ENCODE results near the gene METTL3. TPM values are rescaled to one million over a fixed set of nuclear protein-coding genes. Genes with fewer than 3 reads are reported as not detected.

METTL3 gene
- total and polyA plus RNA-seq, 2 of the 13 experiments (the other 11 are each of a cell fraction or from before 2014, with no cell fraction given) = 123 to 130 TPM

DNA sequence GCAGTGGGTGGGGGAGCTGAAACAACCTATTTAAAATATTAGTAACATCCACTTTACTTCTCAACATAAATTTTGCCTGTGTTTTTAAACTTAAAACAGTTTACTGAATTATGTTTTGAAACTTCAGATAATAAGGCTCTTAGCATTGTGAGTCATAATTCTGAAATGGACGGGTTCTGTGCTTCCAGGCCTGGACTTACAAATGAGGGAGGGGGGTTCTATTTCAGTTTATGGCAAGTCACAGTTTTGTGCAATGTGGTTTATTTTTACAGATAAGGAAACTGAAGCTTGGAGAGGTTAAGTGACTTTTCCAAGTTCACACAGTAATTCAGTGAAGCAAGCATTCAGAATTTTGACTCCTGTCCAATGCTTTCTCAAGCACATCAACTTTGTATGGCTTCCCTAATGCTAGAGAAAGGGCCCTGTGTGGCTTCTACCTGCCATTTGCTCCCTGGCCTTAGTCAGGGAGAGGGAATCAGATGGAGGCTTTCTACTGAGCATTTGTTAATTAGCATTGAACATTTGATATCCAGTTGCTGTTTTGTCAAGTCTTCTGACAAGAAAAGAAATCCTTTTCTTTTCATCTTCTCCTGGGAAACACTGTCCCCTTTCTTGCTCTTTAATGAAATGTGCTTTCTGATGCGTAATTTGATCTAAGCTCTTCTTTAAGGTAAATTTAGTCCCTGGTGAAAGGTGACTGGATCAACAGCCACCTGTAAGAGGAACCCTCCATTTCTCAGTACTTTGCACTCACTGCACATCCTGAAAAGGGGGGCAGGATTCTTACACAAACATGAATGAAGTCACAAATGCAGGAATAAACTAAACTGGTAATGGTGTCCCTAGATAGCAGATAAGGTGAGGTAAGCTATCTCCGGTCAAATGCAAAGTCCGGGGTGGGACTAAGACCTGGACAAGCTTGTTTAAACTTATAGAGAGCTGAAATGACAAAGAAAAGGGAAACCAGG is 17.5 kb upstream of the METTL3 start (continued):
- TF ChIP-seq, protein P1, sequence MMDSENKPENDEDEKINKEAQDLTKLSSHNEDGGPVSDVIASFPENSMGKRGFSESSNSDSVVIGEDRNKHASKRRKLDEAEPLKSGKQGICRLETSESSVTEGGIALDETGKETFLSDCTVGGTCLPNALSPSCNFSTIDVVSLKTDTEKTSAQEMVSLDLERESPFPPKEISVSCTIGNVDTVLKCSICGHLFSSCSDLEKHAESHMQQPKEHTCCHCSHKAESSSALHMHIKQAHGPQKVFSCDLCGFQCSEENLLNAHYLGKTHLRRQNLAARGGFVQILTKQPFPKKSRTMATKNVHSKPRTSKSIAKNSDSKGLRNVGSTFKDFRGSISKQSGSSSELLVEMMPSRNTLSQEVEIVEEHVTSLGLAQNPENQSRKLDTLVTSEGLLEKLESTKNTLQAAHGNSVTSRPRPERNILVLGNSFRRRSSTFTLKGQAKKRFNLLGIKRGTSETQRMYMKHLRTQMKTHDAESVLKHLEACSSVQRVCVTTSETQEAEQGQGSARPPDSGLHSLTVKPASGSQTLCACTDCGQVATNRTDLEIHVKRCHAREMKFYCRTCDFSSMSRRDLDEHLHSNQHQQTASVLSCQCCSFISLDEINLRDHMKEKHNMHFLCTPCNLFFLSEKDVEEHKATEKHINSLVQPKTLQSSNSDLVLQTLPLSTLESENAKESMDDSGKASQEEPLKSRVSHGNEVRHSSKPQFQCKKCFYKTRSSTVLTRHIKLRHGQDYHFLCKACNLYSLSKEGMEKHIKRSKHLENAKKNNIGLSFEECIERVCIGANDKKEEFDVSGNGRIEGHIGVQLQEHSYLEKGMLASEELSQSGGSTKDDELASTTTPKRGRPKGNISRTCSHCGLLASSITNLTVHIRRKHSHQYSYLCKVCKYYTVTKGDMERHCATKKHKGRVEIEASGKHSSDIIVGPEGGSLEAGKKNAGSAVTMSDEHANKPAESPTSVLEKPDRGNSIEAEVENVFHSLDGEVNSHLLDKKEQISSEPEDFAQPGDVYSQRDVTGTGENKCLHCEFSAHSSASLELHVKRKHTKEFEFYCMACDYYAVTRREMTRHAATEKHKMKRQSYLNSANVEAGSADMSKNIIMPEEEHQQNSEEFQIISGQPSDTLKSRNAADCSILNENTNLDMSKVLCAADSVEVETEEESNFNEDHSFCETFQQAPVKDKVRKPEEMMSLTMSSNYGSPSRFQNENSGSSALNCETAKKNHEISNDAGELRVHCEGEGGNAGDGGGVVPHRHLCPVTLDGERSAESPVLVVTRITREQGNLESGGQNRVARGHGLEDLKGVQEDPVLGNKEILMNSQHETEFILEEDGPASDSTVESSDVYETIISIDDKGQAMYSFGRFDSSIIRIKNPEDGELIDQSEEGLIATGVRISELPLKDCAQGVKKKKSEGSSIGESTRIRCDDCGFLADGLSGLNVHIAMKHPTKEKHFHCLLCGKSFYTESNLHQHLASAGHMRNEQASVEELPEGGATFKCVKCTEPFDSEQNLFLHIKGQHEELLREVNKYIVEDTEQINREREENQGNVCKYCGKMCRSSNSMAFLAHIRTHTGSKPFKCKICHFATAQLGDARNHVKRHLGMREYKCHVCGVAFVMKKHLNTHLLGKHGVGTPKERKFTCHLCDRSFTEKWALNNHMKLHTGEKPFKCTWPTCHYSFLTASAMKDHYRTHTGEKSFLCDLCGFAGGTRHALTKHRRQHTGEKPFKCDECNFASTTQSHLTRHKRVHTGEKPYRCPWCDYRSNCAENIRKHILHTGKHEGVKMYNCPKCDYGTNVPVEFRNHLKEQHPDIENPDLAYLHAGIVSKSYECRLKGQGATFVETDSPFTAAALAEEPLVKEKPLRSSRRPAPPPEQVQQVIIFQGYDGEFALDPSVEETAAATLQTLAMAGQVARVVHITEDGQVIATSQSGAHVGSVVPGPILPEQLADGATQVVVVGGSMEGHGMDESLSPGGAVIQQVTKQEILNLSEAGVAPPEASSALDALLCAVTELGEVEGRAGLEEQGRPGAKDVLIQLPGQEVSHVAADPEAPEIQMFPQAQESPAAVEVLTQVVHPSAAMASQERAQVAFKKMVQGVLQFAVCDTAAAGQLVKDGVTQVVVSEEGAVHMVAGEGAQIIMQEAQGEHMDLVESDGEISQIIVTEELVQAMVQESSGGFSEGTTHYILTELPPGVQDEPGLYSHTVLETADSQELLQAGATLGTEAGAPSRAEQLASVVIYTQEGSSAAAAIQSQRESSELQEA (CRISPR knock-in tag; IDR thresholded peaks at IDR 0.05; ENCODE audit: not compliant biosample characterization) = no peak
- TF ChIP-seq KMT2B (CRISPR knock-in tag; IDR thresholded peaks at IDR 0.05) = no peak
- TF ChIP-seq CENPX (CRISPR knock-in tag; IDR thresholded peaks at IDR 0.05) = no peak
- TF ChIP-seq, protein P2, sequence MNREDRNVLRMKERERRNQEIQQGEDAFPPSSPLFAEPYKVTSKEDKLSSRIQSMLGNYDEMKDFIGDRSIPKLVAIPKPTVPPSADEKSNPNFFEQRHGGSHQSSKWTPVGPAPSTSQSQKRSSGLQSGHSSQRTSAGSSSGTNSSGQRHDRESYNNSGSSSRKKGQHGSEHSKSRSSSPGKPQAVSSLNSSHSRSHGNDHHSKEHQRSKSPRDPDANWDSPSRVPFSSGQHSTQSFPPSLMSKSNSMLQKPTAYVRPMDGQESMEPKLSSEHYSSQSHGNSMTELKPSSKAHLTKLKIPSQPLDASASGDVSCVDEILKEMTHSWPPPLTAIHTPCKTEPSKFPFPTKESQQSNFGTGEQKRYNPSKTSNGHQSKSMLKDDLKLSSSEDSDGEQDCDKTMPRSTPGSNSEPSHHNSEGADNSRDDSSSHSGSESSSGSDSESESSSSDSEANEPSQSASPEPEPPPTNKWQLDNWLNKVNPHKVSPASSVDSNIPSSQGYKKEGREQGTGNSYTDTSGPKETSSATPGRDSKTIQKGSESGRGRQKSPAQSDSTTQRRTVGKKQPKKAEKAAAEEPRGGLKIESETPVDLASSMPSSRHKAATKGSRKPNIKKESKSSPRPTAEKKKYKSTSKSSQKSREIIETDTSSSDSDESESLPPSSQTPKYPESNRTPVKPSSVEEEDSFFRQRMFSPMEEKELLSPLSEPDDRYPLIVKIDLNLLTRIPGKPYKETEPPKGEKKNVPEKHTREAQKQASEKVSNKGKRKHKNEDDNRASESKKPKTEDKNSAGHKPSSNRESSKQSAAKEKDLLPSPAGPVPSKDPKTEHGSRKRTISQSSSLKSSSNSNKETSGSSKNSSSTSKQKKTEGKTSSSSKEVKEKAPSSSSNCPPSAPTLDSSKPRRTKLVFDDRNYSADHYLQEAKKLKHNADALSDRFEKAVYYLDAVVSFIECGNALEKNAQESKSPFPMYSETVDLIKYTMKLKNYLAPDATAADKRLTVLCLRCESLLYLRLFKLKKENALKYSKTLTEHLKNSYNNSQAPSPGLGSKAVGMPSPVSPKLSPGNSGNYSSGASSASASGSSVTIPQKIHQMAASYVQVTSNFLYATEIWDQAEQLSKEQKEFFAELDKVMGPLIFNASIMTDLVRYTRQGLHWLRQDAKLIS (CRISPR knock-in tag; IDR thresholded peaks at IDR 0.05) = no peak
- no peak for TF ChIP-seq RAD51 (IDR thresholded peaks at IDR 0.05; ENCODE audit: borderline replicate concordance)
- TF ChIP-seq, protein P3, sequence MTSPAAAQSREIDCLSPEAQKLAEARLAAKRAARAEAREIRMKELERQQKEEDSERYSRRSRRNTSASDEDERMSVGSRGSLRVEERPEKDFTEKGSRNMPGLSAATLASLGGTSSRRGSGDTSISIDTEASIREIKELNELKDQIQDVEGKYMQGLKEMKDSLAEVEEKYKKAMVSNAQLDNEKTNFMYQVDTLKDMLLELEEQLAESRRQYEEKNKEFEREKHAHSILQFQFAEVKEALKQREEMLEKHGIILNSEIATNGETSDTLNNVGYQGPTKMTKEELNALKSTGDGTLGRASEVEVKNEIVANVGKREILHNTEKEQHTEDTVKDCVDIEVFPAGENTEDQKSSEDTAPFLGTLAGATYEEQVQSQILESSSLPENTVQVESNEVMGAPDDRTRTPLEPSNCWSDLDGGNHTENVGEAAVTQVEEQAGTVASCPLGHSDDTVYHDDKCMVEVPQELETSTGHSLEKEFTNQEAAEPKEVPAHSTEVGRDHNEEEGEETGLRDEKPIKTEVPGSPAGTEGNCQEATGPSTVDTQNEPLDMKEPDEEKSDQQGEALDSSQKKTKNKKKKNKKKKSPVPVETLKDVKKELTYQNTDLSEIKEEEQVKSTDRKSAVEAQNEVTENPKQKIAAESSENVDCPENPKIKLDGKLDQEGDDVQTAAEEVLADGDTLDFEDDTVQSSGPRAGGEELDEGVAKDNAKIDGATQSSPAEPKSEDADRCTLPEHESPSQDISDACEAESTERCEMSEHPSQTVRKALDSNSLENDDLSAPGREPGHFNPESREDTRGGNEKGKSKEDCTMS (CRISPR knock-in tag; conservative IDR thresholded peaks at IDR 0.05) = no peak
- TF ChIP-seq NRL (CRISPR knock-in tag; IDR thresholded peaks at IDR 0.05; ENCODE audit: borderline replicate concordance) = no peak
- no peak for TF ChIP-seq ZNF383 (CRISPR knock-in tag; IDR thresholded peaks at IDR 0.05; ENCODE audit: borderline replicate concordance)
- TF ChIP-seq JDP2 (CRISPR knock-in tag; IDR thresholded peaks at IDR 0.05; ENCODE audit: borderline replicate concordance) = no peak
- peak; percentile 85 for TF ChIP-seq ZNF629 (CRISPR knock-in tag; conservative IDR thresholded peaks at IDR 0.05)
- TF ChIP-seq SOX5 (CRISPR knock-in tag; IDR thresholded peaks at IDR 0.05; ENCODE audit: borderline replicate concordance) = peak; percentile 62
